ENCODE measurements around the gene PDCD1. TPM values are rescaled to one million over a fixed set of nuclear protein-coding genes. Genes with fewer than 3 reads are reported as not detected.
A peak's percentile ranks its signal among the peaks of the same experiment; 100 is the strongest.

Gene PDCD1
- total RNA-seq, 2 experiments from 2014 or later, result 9.5 to 11.4 TPM

- intact Hi-C loops (cut with DNase I, micrococcal nuclease), result loop anchor here (1.0 to 10.0 kb wide), 8 partner anchors 146 to 1316 kb away; partner anchors contain the start of genes D2HGDH (in 2 of the 2), ING5 (in 2 of the 2), DTYMK (in 1 of the 2) and DUSP28 (in 1 of the 2)
- peak overlapping the region; percentile 90 for H3K4me3 Mint-ChIP-seq
- POLR2A ChIA-PET, result interaction anchor here (0.6 to 1.7 kb wide), 7 partner anchors 12 to 1048 kb away, joined by 3 to 7 read pairs (median 4); partner anchors contain the start of genes DTYMK and ING5
- ATAC-seq (ENCODE audit: poor library complexity) (no peak), DNase-seq (no peak)
- CTCF ChIA-PET, result no interaction called here
- no peaks in the 10 kb centered on the region for H3K27me3 ChIP-seq (ENCODE audit: control insufficient read depth in 1 of 2, insufficient read depth in 2 of 2, low read length in 2 of 2)
- H3K4me1 ChIP-seq (ENCODE audit: insufficient read depth, low read length), result peaks cover 36% of the 10 kb centered on the region
- no peaks in the 10 kb centered on the region for H3K27me3 Mint-ChIP-seq
- peaks cover 39% of the 10 kb centered on the region for H3K4me1 Mint-ChIP-seq (ENCODE audit: low read depth)
- peak overlapping the region; percentile 87 for H3K4me3 ChIP-seq (ENCODE audit: low read length)
- H3K36me3 Mint-ChIP-seq (ENCODE audit: low read depth), result peaks cover 22% of the 10 kb centered on the region
- TF ChIP-seq CTCF (IDR thresholded peaks at IDR 0.05), result no peak
- H3K27ac ChIP-seq (ENCODE audit: low read depth in 1 of 2, low read length in 2 of 2), result peak overlapping the region; percentile 50 to 89
- no peaks in the 10 kb centered on the region for H3K9me3 Mint-ChIP-seq
- no peaks in the 10 kb centered on the region for H3K9me3 ChIP-seq (ENCODE audit: control insufficient read depth in 1 of 2, insufficient read depth in 1 of 2, low read length in 2 of 2)
- peaks cover 5% of the 10 kb centered on the region for H3K36me3 ChIP-seq (ENCODE audit: insufficient read depth, low read length)
- peak overlapping the region; percentile 91 for H3K27ac Mint-ChIP-seq
Observed at GRCh38 chr2:241880311-241881073, 21.8 kb upstream of the PDCD1 start.

GRCh38 chr2:241879326-241879725, 20.6 kb upstream of the PDCD1 start:
- CTCF ChIA-PET, result interaction anchor here (1.1 kb wide), 1 partner anchor 193 kb away, joined by 4 read pairs; the partner anchor contains the start of gene DTYMK
- intact Hi-C loops (cut with DNase I, micrococcal nuclease), result loop anchor here in 1 of 2 experiments (2.0 to 5.0 kb wide), 4 partner anchors 213 to 1027 kb away; no protein-coding TSS in a partner anchor
- Mint-ChIP-seq H3K27ac (peak overlapping the region; percentile 79), H3K9me3 (no peaks in the 10 kb centered on the region), H3K4me1 (ENCODE audit: low read depth) (peaks cover 34% of the 10 kb centered on the region), H3K4me3 (no peak overlapping the region), H3K36me3 (ENCODE audit: low read depth) (peaks cover 17% of the 10 kb centered on the region), H3K27me3 (no peaks in the 10 kb centered on the region)
- Histone ChIP-seq H3K27me3 (ENCODE audit: control insufficient read depth in 1 of 2, insufficient read depth in 2 of 2, low read length in 2 of 2) (no peaks in the 10 kb centered on the region), H3K9me3 (ENCODE audit: control insufficient read depth in 1 of 2, insufficient read depth in 1 of 2, low read length in 2 of 2) (no peaks in the 10 kb centered on the region), H3K4me3 (ENCODE audit: low read length) (no peak overlapping the region), H3K4me1 (ENCODE audit: insufficient read depth, low read length) (peaks cover 33% of the 10 kb centered on the region), H3K27ac (ENCODE audit: low read depth in 1 of 2, low read length in 2 of 2) (no peak overlapping the region), H3K36me3 (ENCODE audit: insufficient read depth, low read length) (no peaks in the 10 kb centered on the region)
- DNase-seq, result no peak
- no peak for TF ChIP-seq CTCF (IDR thresholded peaks at IDR 0.05)
- no peak for ATAC-seq (ENCODE audit: poor library complexity)
- POLR2A ChIA-PET, result interaction anchor here (1.2 to 1.8 kb wide), 3 partner anchors 11 to 177 kb away, joined by 6 to 10 read pairs (median 9); partner anchors contain the start of genes D2HGDH and ING5

- no peaks in the 10 kb centered on the region for H3K27me3 ChIP-seq (ENCODE audit: control insufficient read depth in 1 of 2, insufficient read depth in 2 of 2, low read length in 2 of 2)
- no peak overlapping the region for H3K4me3 ChIP-seq (ENCODE audit: low read length)
- H3K36me3 Mint-ChIP-seq (ENCODE audit: low read depth), result peaks cover 15% of the 10 kb centered on the region
- no peak for ATAC-seq (ENCODE audit: poor library complexity)
- peak; percentile 63 to 89 (median 73) for DNase-seq
- peaks cover 35% of the 10 kb centered on the region for H3K4me1 ChIP-seq (ENCODE audit: insufficient read depth, low read length)
- ChIA-PET POLR2A (interaction anchor here (1.2 to 1.8 kb wide), 3 partner anchors 10 to 176 kb away, joined by 6 to 10 read pairs (median 9); partner anchors contain the start of genes D2HGDH and ING5), CTCF (interaction anchor here (0.7 to 1.4 kb wide), 6 partner anchors 10 to 240 kb away, joined by 3 to 9 read pairs (median 4); partner anchors contain the start of genes ATG4B and DTYMK)
- no peaks in the 10 kb centered on the region for H3K9me3 ChIP-seq (ENCODE audit: control insufficient read depth in 1 of 2, insufficient read depth in 1 of 2, low read length in 2 of 2)
- peak; percentile 59 for TF ChIP-seq CTCF (IDR thresholded peaks at IDR 0.05)
- peaks cover 30% of the 10 kb centered on the region for H3K4me1 Mint-ChIP-seq (ENCODE audit: low read depth)
- no peaks in the 10 kb centered on the region for H3K9me3 Mint-ChIP-seq
- H3K27ac Mint-ChIP-seq, result no peak overlapping the region
- H3K27ac ChIP-seq (ENCODE audit: low read depth in 1 of 2, low read length in 2 of 2), result no peak overlapping the region
- no peaks in the 10 kb centered on the region for H3K27me3 Mint-ChIP-seq
- no peaks in the 10 kb centered on the region for H3K36me3 ChIP-seq (ENCODE audit: insufficient read depth, low read length)
- no peak overlapping the region for H3K4me3 Mint-ChIP-seq
- intact Hi-C loops (cut with DNase I, micrococcal nuclease), result loop anchor here in 1 of 2 experiments (2.0 to 5.0 kb wide), 4 partner anchors 211 to 1026 kb away; no protein-coding TSS in a partner anchor
Observed at GRCh38 chr2:241877989-241878970, 19.6 kb upstream of the PDCD1 start.
